Measurements from ENCODE around the gene DNAI1.
"Not testable (repeated sequence)": the region's sequence is repeated elsewhere in the genome, so short reads cannot be mapped to it uniquely, and the experiment has no call there.

Gene DNAI1

DNA sequence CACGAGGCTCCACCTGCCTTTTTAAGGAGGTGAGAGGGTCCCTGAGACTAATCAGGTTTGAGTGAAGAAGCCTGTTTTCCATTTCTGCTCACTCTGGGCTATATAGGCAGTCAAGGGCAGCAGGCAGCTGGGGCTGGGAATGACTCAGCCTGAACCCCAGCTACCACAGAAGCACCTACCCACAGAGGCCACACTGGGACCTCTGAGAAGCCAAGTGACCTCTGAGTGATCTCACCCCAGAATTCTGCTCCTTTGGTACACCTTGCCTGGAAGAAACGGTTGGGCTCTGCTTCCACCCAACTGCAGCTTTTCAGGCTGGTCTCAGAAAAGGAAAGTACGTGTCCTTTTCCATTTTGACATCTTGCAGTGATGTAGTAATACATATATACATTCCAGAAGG is 7.1 kb upstream of the DNAI1 start:
- DNase-seq = no peak

- DNase-seq = no peak
Observed at GRCh38 chr9:34452568-34452967, 6.0 kb upstream of the DNAI1 start.

- no peak for DNase-seq
Observed at GRCh38 chr9:34454571-34455065, 4.0 kb upstream of the DNAI1 start.

DNA sequence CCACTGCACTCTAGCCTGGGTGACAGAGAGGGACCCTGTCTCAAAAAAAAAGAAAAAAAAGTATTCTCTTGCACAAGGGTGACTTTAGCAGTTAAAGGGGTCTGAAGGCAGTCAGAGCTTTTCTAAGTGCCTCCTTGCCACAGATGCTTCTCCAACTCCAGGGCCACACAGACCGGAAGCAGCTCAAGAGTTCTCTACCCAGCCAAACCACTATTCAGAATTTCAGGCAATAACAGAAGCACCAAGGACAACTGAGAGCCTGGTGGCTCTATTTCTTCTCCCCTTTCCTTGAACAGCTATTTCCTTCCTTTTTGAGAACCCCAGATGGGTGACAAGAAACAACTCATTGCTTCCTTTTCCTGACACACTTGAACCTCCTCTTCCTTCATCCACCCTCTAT is 2.5 kb upstream of the DNAI1 start:
- no peak for DNase-seq

GRCh38 chr9:34456746-34457145 is 1.9 kb upstream of the DNAI1 start:
- no peak for DNase-seq

DNA sequence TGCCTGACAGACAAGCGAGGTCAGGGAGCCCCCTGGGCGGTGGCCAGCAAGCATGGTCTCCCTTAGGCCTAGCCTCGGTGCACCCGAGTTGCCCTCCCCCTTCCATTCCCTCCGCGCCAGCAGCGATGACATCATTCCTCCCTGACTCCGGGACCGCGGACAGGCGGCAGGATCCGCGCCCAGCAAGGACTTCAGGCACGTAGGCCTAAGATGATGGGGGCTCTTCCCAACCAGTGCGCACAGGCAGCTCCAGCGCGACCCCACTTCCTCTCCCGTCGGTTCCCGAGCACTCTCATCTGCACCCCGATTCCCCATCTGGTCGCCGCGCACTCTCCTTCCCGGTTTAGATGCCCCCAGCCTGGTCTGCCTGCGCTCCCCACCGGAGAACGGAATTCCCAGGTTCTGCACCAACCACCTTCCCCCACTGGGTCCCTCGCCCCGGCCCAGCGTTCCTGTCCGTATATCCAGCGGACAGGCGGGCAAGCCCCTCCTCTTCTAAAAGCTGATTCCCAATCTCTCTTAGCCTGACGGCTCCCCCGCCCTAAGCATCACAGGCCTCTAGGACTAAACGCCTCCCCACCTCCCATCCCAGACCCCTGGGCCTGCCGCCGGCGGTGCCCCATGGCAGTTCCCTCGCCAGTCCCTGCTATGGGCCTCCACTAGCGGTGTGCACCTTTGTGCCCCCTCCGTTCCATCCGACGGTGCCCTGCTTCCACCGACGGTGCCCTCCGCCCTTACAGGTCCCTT is 1.2 kb upstream of the DNAI1 start:
- DNase-seq = no peak

DNA sequence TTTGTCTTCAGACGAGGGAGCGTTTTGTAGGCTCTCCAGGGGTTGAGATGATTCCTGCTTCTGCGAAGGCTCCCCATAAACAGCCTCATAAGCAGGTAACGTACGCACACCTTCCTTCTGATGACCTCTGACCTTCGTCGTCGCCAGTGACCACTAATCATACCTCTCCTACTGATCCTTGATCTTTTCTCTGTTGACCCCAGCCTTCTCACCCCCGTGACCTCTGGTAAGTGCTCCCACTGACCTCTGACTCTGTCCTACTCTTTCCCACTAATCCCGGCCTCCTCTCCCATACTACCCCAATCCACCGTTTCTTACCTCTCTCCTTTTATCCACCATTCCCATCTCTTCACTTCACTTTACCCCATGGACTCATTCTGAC is 345 bp downstream of the DNAI1 start:
- no peak for DNase-seq

- no peak for DNase-seq
Observed at GRCh38 chr9:34459356-34459755, 751 bp downstream of the DNAI1 start.

GRCh38 chr9:34459941-34460340 is 1.3 kb downstream of the DNAI1 start:
- DNase-seq = no peak

DNA sequence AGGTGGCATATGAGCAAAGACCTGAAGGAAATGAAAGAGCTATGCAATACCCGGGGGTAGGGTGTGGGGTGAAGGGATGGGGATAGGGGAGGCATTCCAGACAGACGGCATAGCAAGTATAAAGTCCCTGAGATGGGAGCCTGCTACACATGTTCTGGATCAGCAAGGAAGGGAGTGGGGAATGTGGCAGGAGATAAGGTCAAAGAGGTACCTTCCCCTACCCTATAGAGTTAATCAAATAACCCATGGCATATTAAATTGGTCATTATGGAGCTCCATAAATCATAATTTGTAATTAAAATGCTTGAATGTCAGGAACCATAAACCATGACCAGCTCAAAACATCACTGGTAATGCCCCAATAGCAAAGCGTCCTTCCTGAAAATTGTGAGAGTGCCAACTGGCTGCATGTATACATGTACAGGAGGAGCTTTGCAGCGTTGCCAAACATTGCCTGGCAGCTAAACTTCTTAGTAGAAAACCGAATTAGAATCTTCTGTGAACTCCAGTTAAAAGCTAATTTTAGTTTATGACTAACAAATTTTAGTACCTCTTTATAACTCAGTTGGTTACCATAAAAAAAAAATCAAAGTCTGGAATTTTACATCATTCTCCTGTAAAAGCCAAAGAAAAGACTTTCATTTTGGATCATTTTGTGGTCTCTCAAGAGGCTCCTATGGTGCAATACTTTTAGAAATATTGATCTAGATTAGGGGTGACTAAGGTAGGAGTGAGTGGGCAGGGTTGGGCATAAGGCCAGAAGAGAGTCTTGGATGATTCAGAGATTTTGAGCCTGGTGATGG is 4.7 kb downstream of the DNAI1 start:
- DNase-seq = no peak

GRCh38 chr9:34463901-34464232 is 5.3 kb downstream of the DNAI1 start:
- no peak for DNase-seq

DNA sequence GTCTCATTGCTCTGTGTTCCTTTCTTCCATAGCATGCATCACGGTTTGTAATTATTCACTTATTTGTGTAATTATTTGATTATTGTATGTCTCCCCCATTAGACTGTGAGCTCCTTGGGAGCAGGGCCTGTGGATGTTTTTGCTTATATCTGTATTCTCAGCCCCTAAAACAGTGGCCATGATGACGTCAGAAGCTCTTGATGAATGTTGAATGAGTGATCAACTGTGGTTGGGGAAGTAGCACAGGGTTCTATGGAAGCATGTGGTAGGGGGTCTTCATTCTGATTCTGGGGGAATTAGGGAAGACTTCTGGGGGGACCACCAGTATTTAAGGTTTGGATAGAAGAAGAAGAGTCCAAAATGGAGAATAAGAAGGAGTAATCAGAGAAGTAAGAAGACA is 6.0 kb downstream of the DNAI1 start:
- DNase-seq = no peak

- no peak for DNase-seq
Observed at GRCh38 chr9:34465468-34465867, 6.9 kb downstream of the DNAI1 start.

DNA sequence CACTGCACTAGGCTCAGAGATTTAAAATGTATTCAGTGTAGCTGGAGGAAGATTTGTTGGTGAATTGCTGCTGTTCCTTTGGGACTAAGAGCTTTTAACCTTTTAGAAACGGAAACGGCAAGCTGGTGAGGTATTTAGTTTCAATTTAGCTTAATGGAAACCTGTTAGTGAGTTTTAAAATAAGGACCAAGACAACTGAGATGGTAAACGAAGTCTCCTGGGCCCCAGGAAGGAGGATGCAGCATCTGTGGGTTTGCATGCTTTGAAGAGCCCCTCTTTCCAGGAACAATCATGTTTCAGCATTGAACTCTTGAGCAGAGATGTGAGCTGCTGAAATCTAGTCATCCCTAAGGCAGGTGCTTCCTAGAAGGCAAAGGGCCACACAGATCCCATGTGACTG is 16.5 kb downstream of the DNAI1 start:
- DNase-seq = no peak

GRCh38 chr9:34477541-34477940 is 18.9 kb downstream of the DNAI1 start:
- no peak for DNase-seq

GRCh38 chr9:34479431-34479866 is 20.8 kb downstream of the DNAI1 start:
- no peak for DNase-seq

GRCh38 chr9:34481620-34482019 is 23.0 kb downstream of the DNAI1 start:
- DNase-seq = not testable (repeated sequence)

GRCh38 chr9:34482746-34483145 is 24.1 kb downstream of the DNAI1 start:
- DNase-seq = not testable (repeated sequence)

- DNase-seq = no peak
Observed at GRCh38 chr9:34484678-34485077, 26.1 kb downstream of the DNAI1 start.

GRCh38 chr9:34485822-34486221 is 27.2 kb downstream of the DNAI1 start:
- no peak for DNase-seq

DNA sequence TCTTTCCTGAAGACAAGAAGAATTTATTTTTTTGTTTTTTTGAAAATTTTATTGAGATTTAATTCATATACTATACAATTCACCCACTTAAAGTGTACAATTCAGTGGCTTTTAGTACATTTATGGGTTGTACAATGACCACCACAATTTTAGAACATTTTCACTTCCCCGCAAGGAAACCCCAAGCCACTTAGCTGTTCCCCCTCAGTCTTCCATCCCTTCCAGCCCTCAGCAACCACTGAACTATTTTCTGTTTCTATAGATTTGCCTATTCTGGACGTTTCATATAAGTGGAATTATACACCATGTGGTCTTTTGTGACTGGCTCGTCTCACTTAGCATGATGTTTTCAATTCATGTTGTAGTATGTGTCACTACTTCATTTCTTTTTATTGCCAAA is 28.0 kb downstream of the DNAI1 start:
- no peak for DNase-seq

- DNase-seq = no peak
Observed at GRCh38 chr9:34490360-34490759, 31.8 kb downstream of the DNAI1 start.

DNA sequence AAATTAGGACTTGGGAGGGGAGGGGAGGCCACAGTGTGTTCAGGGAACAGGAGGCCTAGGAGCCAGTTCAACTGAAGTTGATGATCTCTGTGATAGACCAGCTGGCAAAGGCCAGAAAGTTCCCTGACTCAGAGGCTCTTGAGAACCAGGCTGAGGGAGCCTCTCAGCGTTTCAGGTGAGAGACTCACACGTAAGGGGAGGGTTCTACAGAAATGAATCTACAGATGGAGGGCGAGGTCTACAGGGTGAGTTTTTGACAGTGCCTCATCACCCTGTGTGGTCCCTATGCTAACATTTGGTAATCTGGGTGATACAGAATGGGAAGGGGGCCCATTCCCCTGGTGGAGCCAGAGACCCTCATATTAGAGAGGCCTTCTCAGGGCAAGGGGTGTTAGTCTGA is 32.2 kb downstream of the DNAI1 start:
- DNase-seq = no peak

DNA sequence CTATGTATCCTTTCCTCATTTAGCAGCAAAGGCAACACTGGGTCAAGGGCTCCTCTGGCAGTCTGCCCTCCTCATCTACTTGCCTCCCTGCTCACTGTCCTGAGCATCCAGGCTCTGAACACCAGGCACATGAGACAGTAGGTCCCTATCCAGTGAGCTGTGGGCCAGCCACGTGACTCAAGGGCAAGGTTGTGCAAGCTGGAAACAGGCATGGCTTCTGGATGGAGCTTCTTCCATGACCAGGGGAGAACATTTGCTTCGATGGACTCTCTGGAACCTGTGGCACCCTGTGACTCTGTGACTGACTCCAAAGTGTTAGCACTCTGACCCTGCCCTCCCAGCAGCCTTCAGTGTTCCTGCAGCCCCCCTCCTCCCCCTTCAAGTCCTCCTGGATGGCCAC is 33.0 kb downstream of the DNAI1 start:
- no peak for DNase-seq

DNA sequence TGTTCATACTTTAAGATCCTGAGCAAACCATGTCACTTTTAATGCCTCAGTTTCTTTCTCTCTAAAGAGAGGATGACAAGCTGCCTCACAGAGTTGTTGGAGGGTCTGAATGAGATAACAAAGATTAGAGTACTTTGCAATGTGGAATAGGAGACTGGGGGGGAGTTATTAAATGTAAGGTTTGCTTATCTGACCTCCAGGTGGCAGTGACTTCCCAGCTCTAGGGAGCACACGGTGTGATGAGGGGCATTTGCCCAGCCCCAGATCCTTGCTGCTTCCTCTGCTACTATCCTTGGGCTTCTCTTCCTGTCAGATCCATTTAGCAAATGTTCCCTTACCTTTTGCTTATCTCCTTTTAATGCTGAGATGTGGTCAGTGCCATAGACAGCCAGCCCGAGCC is 33.4 kb downstream of the DNAI1 start:
- no peak for DNase-seq

Data from activated T-cell treated with anti-CD3 and anti-CD28 coated beads, Interleukin-2, amount 50 U/mL, for 1 hour (primary cell).